Measurements from ENCODE around the gene BICC1. TPM values are rescaled to one million over a fixed set of nuclear protein-coding genes. Genes with fewer than 3 reads are reported as not detected.

BICC1 gene
- total RNA-seq, 1 experiment from 2014 or later: 0.57 TPM

GRCh38 chr10:58661336-58661735 lies 148.7 kb downstream of the BICC1 start:
- TF ChIP-seq CTCF (conservative IDR thresholded peaks at IDR 0.05): no peak
- Histone ChIP-seq H3K27me3 (ENCODE audit: insufficient read depth, low read length) (no peaks in the 10 kb centered on the region), H2BK15ac (ENCODE audit: low read depth, low read length) (no peak overlapping the region), H3K79me1 (ENCODE audit: insufficient read depth, low read depth, low read length, poor library complexity, severe bottlenecking) (no peaks in the 10 kb centered on the region), H3K4ac (ENCODE audit: low read depth, low read length) (no peak overlapping the region), H3K27ac (ENCODE audit: insufficient read length, low read depth, low read length) (no peak overlapping the region), H2AFZ (ENCODE audit: low read length) (no peak overlapping the region), H3K14ac (ENCODE audit: insufficient read depth, low read length) (no peak overlapping the region), H2AK5ac (ENCODE audit: insufficient read length, low read length) (no peak overlapping the region), H3K4me2 (ENCODE audit: insufficient read depth, insufficient read length, low read length) (no peak overlapping the region), H4K91ac (ENCODE audit: insufficient read length, low read depth, low read length) (no peak overlapping the region), H3K9me3 (ENCODE audit: control insufficient read depth, low read depth, low read length) (peaks cover 5% of the 10 kb centered on the region), H3K23ac (ENCODE audit: insufficient read length, low read depth, low read length) (no peak overlapping the region), H4K20me1 (ENCODE audit: control insufficient read depth, insufficient read depth, insufficient read length) (no peaks in the 10 kb centered on the region), H3K56ac (ENCODE audit: insufficient read length, low read depth, low read length) (no peak overlapping the region), H4K5ac (ENCODE audit: insufficient read length, low read depth, low read length) (no peak overlapping the region), H3K23me2 (ENCODE audit: insufficient read length, low read depth, low read length, poor library complexity, severe bottlenecking) (no peaks in the 10 kb centered on the region), H3K79me2 (ENCODE audit: insufficient read depth, low read length) (no peaks in the 10 kb centered on the region), H3T11ph (ENCODE audit: low read length) (no peak overlapping the region), H2BK12ac (ENCODE audit: insufficient read length, low read depth, low read length) (no peak overlapping the region), H4K8ac (replicated peaks; ENCODE audit: insufficient read length, low read depth, low read length) (no peak overlapping the region), H3K18ac (ENCODE audit: insufficient read length, low read depth, low read length) (no peak overlapping the region), H2BK120ac (ENCODE audit: low read depth, low read length, poor library complexity, severe bottlenecking) (no peak overlapping the region), H2BK20ac (ENCODE audit: low read depth, low read length, poor library complexity, severe bottlenecking) (no peak overlapping the region), H2BK5ac (ENCODE audit: insufficient read length, low read length) (no peak overlapping the region), H3K9ac (ENCODE audit: extremely low read depth, insufficient read length, low read length) (no peak overlapping the region), H3K4me1 (ENCODE audit: insufficient read depth, low read length) (peaks cover 2% of the 10 kb centered on the region; the same call in 1 of the 2 replicates)
- no peaks in the 10 kb centered on the region for H3K27me3 Mint-ChIP-seq (ENCODE audit: low read depth)
- no peak overlapping the region for H3K4me3 Mint-ChIP-seq
- peaks cover 27 to 28% of the 10 kb centered on the region in 2 experiments for H3K9me3 Mint-ChIP-seq
- DNase-seq: no peak
- peaks cover 11 to 13% of the 10 kb centered on the region in 2 experiments for H3K4me1 Mint-ChIP-seq
- no peak overlapping the region for H3K27ac Mint-ChIP-seq
- no CpG with 5 or more reads among the region's 1 CpG for WGBS (ENCODE audit: extremely low coverage, insufficient read length, low lambda C conversion rate)
- peaks cover 19 to 28% (median 20%) of the 10 kb centered on the region in 3 experiments for H3K36me3 Mint-ChIP-seq (ENCODE audit: insufficient read depth in 1 of 3, low read depth in 3 of 3)

Data from H9 (cell line).